ENCODE data around the gene LIN7C.
A peak's percentile ranks its signal among the peaks of the same experiment; 100 is the strongest.
"Not testable (repeated sequence)": the region's sequence is repeated elsewhere in the genome, so short reads cannot be mapped to it uniquely, and the experiment has no call there.

The LIN7C gene, protein sequence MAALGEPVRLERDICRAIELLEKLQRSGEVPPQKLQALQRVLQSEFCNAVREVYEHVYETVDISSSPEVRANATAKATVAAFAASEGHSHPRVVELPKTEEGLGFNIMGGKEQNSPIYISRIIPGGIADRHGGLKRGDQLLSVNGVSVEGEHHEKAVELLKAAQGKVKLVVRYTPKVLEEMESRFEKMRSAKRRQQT

DNA sequence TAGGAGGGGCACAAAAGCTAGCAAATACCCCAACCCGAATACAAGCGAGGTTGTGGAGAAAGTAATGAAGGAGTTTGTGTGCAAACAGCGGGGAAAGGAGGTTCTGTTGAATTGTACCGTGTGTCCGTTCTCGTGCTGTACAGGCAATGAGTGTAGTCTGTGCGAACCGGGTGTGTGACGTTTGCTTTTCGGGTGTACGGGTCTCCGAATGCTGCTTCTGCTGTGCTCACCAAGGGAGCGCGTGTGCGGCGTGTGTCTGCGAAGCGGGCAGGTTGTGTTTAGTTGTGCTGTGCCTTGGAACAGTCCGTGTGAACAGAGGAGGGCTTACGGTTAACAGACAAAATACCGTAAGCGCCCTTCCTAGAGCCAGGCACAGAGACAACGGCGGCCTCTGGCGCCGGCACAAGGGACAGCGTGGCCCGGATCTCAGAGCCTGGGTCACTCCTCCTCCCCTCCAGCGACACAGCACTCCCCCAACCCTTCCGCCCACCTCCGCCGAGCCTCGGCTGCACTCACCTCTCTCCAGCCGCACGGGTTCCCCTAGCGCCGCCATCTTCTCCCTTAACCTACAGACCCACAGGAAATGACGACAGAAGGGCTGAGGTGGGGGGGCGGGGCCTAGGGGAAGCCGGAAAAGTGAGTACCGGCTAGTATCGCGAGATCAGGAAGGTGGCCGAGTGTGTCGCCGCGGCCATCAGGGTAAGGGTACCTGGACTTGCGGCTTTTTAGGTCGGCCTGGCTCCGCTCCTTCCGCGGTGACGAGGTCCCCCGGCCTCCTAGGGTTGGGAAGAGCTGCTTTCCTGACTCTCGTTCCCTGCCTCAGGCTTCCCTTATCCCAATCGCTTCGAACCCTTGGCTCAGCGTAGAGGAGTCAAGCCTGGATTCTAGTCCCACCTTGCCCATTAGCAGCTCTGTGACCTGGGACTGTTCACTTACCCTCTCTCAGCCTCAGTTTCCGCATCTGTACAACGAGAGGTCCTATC is at the start of gene LIN7C:
Gene LIN7C (minus strand): TSS at position 570 of the 983 bp plus-strand sequence. CDS start 17 bp downstream, at position 553.
- DNase-seq (ENCODE audit: insufficient read length, low spot score) (peak; percentile 74), FAIRE-seq (peak; percentile 86)

DNA sequence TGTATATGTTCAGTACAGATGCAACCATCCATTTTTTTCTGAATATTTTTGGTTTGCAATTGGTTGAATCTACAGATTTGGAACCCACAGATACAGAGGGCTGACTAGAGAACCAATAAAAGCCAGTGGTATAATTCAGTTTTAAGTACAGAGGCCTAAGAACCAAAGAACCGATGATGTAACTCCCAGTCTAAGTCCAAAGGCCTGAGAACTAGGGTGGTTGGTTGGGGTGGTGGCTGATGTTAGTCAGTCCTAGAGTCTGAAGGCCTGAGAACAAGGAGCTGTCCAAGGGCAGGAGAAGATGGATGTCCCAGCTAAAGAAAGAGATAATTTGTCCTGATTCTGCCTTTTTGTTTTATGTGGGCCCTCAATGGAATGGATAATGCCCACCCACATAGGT is 48.7 kb upstream of the LIN7C start:
- no peak for DNase-seq (ENCODE audit: insufficient read length, low spot score)
- FAIRE-seq = no peak

DNA sequence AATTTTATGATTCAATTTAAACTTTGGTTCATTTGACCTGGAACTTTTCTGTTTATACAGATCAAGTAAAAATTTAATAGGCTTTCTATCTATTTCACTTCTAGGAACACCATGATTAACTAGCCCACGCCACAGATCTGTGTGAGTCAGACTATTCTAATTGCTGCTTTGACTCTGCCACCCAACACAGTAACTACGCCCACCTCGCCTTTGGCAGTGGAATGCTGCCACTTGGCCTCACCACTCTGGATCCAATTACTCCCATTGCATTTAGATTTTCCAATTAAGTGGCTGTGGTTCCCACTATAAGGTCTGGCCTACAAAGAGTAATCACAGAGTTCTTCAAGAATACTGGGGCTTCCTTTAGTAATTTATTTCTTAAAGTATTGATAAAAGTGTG is 46.6 kb upstream of the LIN7C start:
- FAIRE-seq (no peak), DNase-seq (ENCODE audit: insufficient read length, low spot score) (no peak)

DNA sequence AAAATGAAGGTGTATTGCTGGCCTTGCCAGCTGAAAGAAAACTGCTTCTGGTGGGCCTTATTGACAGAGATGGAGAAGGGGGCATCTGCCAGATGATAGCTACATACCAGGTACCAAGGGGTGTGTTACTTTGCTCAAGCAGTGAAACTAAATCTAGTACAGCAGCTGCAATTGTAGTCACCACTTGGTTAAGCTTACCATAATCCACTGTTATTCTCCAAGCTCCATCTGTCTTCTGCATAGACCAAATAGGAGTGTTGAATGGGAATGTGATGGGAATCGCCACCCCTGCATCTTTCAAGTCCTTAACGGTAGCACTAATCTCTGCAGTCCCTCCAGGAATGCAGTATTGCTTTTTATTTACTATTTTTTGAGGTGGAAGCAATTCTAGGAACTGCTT is 45.8 kb upstream of the LIN7C start:
- FAIRE-seq = peak; percentile 63
- no peak for DNase-seq (ENCODE audit: insufficient read length, low spot score)

DNA sequence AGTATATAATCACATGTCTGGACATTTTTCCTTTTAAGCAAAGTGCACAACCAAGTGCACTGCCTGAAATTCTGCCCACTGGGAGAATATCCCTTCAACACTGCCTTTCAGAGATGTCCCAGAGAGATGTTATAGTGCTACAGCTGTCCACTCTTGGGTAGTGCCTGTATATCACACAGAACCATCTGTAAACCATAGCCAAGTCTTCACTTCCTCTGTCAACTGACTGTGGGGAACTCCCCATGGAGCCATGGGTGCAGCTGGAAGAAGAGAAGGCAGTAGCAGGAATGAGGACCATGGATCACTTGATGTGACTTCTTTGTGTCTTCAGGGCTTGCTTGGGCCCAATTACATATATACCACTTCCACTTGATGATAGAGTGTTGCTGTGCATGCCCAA is 44.6 kb upstream of the LIN7C start:
- DNase-seq (ENCODE audit: insufficient read length, low spot score) (no peak), FAIRE-seq (no peak)

DNA sequence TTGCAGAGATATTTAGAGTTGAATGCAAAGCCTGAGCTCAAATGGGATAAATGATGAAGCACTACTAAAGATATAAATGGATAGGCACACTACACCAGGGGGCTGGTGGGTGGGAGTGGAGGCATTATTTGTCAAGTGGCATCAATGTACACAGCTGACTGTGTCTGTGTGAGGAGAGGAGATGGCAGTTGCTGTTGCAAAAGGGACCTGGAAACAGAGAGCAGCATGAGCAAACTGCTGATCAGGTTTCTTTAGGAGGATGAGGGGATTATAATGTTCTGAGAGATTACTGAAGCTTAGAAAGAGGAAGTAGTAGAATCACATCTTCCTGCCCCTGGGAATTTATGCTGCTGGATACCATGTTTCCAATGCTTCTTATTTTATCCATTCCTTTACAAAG is 39.4 kb upstream of the LIN7C start:
- FAIRE-seq (no peak), DNase-seq (ENCODE audit: insufficient read length, low spot score) (no peak)

DNA sequence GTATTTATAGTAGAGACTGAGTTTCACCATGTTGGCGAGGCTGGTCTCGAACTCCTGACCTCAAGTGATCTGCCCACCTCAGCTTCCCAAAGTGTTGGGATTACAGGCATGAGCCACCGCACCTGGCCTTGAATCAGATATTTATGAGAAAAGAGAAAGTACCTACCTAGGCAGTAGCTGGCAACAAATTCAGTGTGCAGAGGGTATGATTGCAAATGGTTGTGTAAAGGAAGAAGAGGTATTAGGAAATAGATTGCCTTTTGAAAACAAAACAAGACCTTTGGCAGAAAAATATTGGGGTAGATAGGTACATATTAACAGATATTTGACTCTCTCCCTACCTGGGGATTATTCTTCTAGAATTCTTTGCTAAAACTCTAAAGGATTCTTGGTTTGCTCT is 38.5 kb upstream of the LIN7C start:
- DNase-seq (ENCODE audit: insufficient read length, low spot score) = no peak
- FAIRE-seq = no peak

DNA sequence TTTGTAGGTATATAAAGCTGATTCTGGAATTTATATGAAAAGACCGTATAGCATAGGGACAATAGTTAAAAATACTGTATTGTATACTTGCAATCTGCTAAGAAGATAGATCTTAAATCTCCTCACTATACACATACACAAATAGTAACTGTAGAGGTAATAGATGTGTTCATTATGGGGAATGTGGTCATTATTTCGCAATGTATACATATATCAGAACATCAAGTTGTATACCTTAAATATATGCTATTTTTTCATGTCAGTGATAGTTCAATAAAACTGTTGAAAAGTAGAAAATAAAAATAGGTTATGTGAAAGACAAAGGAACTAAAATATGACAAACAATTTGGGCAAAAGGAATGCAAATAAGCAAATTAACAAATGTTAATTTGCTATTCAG is 35.2 kb upstream of the LIN7C start:
- DNase-seq (ENCODE audit: insufficient read length, low spot score) (no peak), FAIRE-seq (no peak)

DNA sequence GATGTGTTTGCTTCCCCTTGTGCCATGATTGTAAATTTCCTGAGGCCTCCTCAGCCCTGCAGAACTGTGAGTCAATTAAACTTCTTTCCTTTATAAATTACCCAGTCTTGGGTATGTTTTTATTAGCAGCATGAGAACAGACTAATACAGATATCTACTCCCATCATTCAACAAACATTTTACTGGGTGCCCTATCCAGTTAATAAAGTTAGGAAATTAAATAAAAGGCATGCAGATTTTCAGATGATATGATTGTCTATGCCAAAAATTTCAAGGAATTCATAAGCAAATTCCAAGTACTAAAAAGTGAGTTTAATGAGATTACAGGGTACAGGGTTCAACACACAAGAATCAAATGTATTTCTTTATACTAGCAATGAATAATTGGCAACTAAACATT is 33.5 kb upstream of the LIN7C start:
- FAIRE-seq (no peak), DNase-seq (ENCODE audit: insufficient read length, low spot score) (no peak)

DNA sequence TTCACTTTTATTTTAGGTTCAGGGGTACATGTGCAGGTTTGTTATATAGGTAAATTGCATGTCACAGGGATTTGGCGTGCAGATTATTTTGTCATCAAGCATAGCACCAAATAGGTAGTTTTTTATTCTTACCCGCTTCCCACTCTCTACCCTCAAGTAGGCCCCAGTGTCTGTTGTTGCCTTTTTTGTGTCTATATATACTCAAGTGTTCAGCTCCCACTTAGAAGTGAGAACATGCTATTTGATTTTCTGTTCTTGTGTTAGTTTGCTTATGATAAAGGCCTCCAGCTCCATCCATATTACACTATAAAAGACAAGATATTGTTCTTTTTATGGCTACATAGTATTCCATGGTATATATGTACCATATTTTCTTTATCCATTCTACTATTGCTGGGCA is 28.5 kb upstream of the LIN7C start:
- DNase-seq (ENCODE audit: insufficient read length, low spot score) = no peak
- no peak for FAIRE-seq

DNA sequence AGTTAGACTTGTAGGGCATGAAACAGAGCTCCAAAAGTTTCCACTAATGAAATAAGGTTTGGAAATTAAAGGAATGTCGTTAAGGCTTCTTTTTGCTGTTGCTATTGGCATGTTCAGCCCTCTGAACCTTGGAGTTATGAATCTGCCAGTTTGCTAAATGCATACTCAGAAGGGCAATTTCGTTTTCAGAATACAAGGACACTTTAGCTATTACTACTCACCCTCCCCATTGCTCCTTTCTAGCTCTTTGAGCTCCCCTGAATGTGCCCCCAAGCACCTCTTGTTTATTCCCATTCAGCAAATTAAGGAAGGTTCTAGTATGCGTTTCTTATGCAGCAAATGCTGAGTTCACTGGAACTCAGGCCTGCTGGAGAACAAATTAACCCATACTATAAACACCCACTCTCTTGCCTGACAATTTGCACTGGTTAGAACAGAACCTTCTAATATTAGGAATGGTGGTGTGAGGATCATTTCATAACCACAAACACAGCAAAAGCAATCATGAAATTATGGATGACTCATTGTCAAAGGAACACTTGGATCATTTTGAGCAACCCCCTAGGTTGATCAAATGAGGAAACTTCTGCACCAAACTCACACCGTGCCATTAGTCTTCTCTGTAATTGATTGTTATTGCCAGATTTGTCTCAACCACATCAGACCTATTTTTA is 26.2 kb upstream of the LIN7C start:
- DNase-seq (ENCODE audit: insufficient read length, low spot score) (no peak), FAIRE-seq (no peak)

DNA sequence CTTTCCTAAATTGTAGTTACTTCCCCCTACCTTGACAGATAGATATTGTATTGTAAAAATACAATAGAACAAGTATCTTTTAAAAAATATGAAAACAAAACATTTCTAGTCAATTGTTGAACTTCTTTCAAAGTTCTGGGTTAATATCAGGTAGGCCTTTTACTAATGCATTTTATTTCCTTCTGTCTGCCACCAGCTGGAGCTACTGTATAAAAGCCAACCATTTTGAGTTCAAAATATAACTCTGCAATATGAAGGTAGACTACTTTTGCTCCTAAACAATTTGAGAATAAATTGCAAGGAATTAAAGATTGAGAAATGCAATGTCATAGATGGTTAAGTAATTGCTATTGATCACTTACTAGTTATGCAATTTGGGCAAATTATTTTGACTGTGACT is 22.1 kb upstream of the LIN7C start:
- FAIRE-seq = no peak
- DNase-seq (ENCODE audit: insufficient read length, low spot score) = no peak

DNA sequence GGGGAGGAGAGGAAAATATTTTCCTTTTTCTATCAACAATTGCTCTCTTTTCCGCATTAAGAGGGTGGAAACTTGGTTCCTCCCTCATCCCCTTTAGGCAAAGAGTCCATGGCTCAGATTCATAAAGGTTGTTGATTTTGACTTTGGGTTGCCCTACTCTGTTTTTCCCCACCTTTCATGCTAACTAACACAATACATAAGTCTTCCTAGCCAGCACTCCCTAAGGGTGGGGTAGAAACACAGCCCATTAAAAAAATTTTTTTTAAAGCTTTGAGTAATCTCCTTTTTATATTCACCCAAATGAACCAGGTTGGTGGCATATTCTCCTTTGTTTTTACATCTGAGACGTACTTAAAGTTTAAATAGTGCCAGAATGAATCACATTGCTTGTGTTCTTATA is 20.0 kb upstream of the LIN7C start:
- no peak for DNase-seq (ENCODE audit: insufficient read length, low spot score)
- no peak for FAIRE-seq

DNA sequence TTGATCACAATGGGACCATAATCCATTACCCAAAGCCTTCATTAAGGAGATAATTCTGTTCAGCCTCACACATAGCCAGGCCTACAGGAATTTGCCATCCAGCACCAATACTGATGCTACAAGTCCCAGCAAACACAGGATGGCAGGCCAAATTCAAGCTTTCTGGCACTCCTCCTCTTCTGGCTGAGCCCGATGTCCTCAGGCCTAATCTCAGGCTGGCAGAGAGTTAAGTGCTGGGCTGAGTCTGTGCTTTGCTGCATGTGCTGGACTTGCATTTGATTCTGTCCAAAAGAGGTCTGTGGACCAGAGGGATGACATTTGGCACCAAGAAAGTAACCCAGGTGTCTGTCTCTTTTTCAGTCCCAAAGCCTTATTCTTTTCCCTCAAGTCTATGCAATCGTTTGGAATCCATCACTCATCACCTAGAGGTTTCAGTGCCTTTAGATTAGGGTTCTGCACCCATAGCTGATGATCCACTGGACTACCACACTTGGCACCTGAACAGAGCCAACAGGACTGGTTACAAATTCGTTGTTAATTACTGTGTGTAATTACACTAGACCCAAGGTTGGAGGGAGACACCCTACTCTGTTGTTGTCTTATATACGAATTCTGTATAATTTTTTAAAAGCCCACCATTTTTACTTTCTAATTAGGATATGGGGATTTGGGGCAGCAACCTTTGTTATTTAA is 19.4 kb upstream of the LIN7C start:
- FAIRE-seq = no peak
- DNase-seq (ENCODE audit: insufficient read length, low spot score) = no peak

DNA sequence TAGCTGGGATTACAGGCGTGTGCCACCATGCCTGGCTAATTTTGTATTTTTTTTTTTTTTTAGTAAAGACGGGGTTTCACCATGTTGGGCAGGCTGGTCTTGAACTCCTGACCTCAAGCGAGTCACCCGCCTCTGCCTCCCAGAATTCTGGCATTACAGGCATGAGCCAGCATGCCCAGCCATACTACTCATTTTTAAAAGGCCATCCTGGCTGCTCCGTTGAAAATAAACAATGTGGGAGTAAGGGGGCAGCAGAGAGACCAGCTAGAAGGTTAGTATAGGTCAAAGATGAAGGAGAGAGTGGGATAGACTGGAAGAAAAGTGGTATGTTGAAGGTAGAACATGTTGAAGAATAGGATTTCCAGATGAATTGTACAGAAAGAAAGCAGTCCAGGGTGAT is 17.6 kb upstream of the LIN7C start:
- DNase-seq (ENCODE audit: insufficient read length, low spot score) (no peak), FAIRE-seq (no peak)

DNA sequence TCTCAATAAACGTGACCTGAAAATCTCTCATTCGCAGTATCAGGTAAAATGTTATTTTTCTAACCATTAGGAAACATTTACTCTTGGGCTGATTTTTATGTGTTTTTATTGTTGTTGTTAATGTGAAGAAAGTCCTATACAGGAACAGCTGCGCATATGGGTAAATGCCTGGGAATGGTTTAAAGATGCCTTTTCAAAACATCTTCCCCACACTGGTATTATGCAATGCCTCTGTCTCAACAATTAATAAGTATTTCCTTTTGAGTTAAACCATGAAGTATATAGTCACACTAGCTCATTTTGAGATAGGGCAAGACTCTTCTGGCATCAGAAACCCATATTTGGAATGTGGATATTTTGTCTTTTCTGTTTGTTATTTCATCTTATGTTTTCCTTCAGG is 13.7 kb upstream of the LIN7C start:
- FAIRE-seq (no peak), DNase-seq (ENCODE audit: insufficient read length, low spot score) (no peak)

DNA sequence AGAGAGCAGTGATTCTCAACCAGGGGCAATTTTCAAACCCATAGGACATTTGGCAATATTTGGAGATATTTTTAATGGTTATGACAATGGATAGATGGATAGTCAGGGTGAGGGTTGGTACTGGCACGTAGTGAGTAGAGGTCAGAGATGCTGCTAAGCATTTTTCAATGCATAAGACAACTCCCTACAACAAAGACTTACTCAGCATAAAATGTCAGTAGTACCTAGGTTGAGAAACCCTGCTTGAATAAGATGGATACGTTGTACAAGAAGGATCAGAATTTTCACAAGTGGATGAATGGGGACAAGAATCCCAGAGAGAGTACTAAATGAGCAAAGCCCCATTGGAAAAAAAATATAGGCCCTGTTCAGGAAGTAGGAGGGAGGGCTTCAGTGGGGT is 11.9 kb upstream of the LIN7C start:
- DNase-seq (ENCODE audit: insufficient read length, low spot score) = no peak
- FAIRE-seq = no peak

DNA sequence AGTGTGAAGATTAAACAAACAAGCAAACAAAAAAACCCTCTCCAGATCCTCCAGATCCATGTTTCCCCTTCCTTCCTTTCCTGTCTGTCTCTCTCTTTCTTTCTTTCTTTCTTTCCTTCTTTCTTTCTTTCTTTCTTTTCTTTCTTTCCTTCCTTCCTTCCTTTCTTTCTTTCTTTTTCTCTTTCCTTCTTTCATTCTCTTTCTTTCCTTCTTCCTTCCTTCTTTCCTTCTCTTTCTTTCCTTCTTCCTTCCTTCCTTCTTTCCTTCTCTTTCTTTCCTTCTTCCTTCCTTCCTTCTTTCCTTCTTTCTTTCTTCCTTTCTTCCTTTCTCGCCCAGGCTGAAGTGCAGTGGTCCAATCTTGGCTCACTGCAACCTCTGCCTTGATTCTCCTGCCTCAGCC is 10.9 kb upstream of the LIN7C start:
- not testable (repeated sequence) for FAIRE-seq; DNase-seq (ENCODE audit: insufficient read length, low spot score)

DNA sequence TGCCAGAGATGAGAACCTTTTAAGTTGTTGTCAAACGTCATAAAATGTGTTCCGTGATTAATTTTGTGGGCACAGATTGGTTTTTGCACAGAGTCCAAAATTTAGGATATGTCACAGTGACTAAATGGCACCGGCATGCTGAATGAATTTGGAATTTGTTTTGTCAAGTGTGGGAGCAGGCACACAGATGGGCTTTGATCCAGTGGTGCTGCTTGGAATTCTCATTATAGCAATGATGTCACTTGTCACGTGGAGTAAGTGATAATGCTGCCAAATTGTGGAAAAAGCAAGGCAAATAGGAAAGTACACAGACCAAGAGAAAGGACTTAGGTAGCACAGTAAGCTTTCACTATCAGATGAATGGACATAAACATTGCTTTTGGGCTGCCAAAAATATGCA is 8.0 kb upstream of the LIN7C start:
- FAIRE-seq = no peak
- no peak for DNase-seq (ENCODE audit: insufficient read length, low spot score)

DNA sequence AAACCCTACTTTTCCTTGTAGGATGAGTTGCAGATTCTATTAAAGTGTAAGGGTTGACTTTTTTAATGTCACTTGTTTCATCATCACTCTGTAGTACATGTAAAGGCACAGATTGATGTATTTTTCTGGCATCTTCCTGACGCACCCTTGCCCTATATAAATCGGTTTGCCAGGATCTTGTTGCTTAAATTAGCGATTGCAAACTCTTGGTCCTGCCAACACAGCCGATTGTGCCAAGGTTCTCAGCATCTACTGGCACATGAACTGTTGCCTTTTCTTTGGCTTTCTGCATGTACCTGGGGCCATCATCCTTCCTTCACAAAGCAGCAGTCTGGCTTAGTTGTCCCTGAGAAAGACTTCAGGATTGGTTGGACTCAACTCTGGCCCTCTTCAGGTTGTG is 7.5 kb upstream of the LIN7C start:
- DNase-seq (ENCODE audit: insufficient read length, low spot score) = no peak
- FAIRE-seq = no peak

DNA sequence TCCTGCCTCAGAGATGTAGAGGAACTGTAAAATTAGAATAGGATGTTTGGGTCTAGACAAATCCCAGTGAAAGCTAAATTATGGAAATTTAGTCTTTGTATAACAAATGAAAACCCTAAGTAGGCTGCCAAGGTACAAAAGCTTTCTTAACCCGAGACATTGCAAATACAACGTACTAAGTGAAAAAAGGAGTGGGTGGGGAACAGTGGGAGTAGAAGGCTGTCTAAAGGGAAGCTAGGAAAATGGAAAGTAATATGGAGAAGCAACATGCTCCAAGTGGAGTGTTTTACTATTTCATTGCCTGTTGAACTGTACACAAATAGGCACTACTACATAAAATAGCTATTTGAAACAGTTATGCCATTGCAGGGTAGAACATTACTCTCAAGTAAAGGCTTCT is 6.8 kb upstream of the LIN7C start:
- FAIRE-seq (no peak), DNase-seq (ENCODE audit: insufficient read length, low spot score) (no peak)

All from GM19239 (cell line).